Kidney (tissue), 14 donors: ENCODE data around the gene FMC1. TPM values are rescaled to one million over a fixed set of nuclear protein-coding genes. Genes with fewer than 3 reads are reported as not detected.

Experiments used
- DNase-seq, 5 donors: peaks; one replicate each; pipeline ENCODE4 v3.0.0-alpha.2; 2013 to 2020
- FAIRE-seq: peaks from 2 replicates; lab custom pipeline; 2012; peaks lifted over from hg19 to GRCh38; lab: Jason Lieb, UNC
- H3K27ac ChIP-seq, 2 donors: one replicate each; pipeline ENCODE4 v1.7.0; 2013; ENCODE audit warnings: low read depth in 2 of 2, low read length in 2 of 2, inconsistent platforms in 1 of 2
- H3K27me3 ChIP-seq: one replicate; pipeline ENCODE4 v1.7.1; 2013; ENCODE audit warnings: low read length, inconsistent platforms; ENCODE audit not compliant: control insufficient read depth, insufficient read depth
- H3K36me3 ChIP-seq, 3 donors: one replicate each; pipeline versions ENCODE4 v1.7.0 to v1.7.1; 2013; ENCODE audit warnings: low read length in 3 of 3, control low read depth in 1 of 3, inconsistent platforms in 1 of 3; ENCODE audit not compliant: insufficient read depth in 3 of 3, control insufficient read depth in 2 of 3
- H3K4me1 ChIP-seq, 3 donors: one replicate each; pipeline versions ENCODE4 v1.7.0 to v1.7.1; 2013; ENCODE audit warnings: low read length in 3 of 3, inconsistent platforms in 1 of 3, low read depth in 1 of 3; ENCODE audit not compliant: control insufficient read depth in 2 of 3, insufficient read depth in 2 of 3
- H3K4me3 ChIP-seq, 3 donors: one replicate each; pipeline versions ENCODE4 v1.7.0 to v1.8.1; 2013; ENCODE audit warnings: low read length in 3 of 3, control low read depth in 1 of 3, inconsistent platforms in 1 of 3
- H3K9ac ChIP-seq, 3 donors: one replicate each; pipeline versions ENCODE4 v1.7.0 to v1.7.1; 2013; ENCODE audit warnings: low read length in 3 of 3, control low read depth in 1 of 3, inconsistent platforms in 1 of 3
- H3K9me3 ChIP-seq, 3 donors: one replicate each; pipeline versions ENCODE4 v1.7.0 to v1.7.1; 2013; ENCODE audit warnings: low read length in 3 of 3, control low read depth in 1 of 3, inconsistent platforms in 1 of 3; ENCODE audit not compliant: control insufficient read depth in 2 of 3, insufficient read depth in 1 of 3
- intact Hi-C: fragments of 100-400 bp; cut with DNase I; formaldehyde crosslinking; loops from one replicate; pipeline ENCODE4 v1.11.1; 2022
- polyA plus RNA-seq: library from polyadenylated mRNA; stranded (reverse); fragments of 350-450 nt; fragmentation: Illumina TruSeq; extraction: RNeasy Lipid Tissue Mini Kit (QIAGEN cat#74804); gene quantifications from one replicate; pipeline ENCODE4 v1.2.3, GENCODE V29; 2014; ENCODE audit warnings: low read depth, low replicate concordance; ENCODE audit not compliant: insufficient read depth
- total RNA-seq: library from RNA; stranded (reverse); fragmentation: NEBNext Ultra II Directional; extraction: Animal tissue kit (Norgen Biotek cat#: 25700); gene quantifications from one replicate; pipeline ENCODE4 v1.2.1, GENCODE V29; 2021
- TF ChIP-seq, protein P1 (sequence below): IDR thresholded peaks from 3 replicates; pipeline ENCODE4 v1.5.1; 2012; ENCODE audit warnings: mild to moderate bottlenecking, moderate library complexity, borderline replicate concordance; ENCODE audit not compliant: insufficient read depth; ENCODE audit errors: extremely low read depth
- donor health status: control.
- donor health status: control.
- donor health status: control.
- donor health status: control.
- donor health status: control.
- donor health status: DM: yes; HTN: yes; CAD: no.
- donor health status: Normal renal cell carcinoma (clear cell type).

FMC1 gene
- total and polyA plus RNA-seq, 2 donors from 2014 or later, result 23.0 to 109 TPM

DNA sequence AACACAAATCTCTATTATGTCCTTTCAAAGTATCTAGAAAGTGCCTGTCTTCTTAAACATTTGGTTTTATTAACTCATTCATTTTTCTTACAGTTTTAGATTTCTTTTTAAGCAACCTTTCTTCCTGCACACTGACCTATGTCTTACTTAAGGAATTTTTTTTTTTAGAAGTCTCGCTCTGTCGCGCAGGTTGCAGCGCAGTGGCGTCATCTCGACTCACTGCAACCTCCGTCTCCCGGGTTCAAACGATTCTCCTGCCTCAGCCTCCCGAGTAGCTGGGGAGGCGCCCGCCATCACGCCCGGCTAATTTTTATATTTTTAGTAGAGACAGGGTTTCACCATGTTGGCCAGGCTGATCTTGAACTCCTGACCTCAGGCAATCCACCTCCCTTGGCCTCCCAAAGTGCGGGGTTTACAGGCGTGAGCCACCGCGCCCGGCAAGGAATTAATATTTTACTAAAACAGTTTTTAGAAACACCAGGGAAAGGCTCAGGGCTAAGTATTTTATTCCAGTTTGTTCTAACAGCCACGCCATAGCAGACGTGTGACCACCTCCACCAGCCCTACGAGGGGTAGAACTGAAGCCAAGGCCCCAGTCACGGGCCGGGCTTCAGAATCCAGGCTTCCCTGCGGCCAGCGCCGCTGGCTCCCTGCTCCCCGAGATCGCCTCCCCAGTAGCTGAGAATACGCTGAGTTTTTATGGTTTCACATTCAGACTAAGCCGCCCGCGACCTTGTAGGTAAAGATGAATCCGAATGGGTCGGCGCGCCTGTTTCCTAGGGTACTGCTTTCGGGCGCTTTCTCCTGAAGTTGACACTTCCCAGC is 17.6 kb downstream of the FMC1 start:
- DNase-seq, result peak in 4 of 5 donors; percentile 44 to 69 (median 64)
- TF ChIP-seq, protein P1, sequence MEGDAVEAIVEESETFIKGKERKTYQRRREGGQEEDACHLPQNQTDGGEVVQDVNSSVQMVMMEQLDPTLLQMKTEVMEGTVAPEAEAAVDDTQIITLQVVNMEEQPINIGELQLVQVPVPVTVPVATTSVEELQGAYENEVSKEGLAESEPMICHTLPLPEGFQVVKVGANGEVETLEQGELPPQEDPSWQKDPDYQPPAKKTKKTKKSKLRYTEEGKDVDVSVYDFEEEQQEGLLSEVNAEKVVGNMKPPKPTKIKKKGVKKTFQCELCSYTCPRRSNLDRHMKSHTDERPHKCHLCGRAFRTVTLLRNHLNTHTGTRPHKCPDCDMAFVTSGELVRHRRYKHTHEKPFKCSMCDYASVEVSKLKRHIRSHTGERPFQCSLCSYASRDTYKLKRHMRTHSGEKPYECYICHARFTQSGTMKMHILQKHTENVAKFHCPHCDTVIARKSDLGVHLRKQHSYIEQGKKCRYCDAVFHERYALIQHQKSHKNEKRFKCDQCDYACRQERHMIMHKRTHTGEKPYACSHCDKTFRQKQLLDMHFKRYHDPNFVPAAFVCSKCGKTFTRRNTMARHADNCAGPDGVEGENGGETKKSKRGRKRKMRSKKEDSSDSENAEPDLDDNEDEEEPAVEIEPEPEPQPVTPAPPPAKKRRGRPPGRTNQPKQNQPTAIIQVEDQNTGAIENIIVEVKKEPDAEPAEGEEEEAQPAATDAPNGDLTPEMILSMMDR, result no peak
- Histone ChIP-seq H3K4me1 (peaks cover 2 to 15% (median 9%) of the 10 kb centered on the region in 3 donors), H3K9me3 (no peaks in the 10 kb centered on the region), H3K27ac (peak overlapping the region; percentile 93 to 99), H3K9ac (peak overlapping the region; percentile 92 to 99 (median 99)), H3K27me3 (no peaks in the 10 kb centered on the region), H3K36me3 (peaks cover 0 to 2% (median 0%) of the 10 kb centered on the region in 3 donors), H3K4me3 (peak overlapping the region; percentile 83 to 97 (median 85))
- FAIRE-seq, result no peak
- intact Hi-C loops, result no loop called here

- Histone ChIP-seq H3K9me3 (no peaks in the 10 kb centered on the region), H3K27ac (peak within 1 kb of the TSS; percentile 99 to 100), H3K4me3 (peak within 1 kb of the TSS; percentile 85 to 97 (median 94)), H3K9ac (peak within 1 kb of the TSS; percentile 96 to 99 (median 99)), H3K27me3 (no peaks in the 10 kb centered on the region), H3K36me3 (peaks cover 0 to 2% (median 0%) of the 10 kb centered on the region in 3 donors), H3K4me1 (peaks cover 2 to 15% (median 9%) of the 10 kb centered on the region in 3 donors)
- peak; percentile 99 to 100 (median 100) for DNase-seq
- intact Hi-C loops, result no loop called here
- TF ChIP-seq, protein P1, result no peak
- no peak for FAIRE-seq
These were observed 18.5 kb downstream of the FMC1 start, which contains the start of gene LUC7L2 for GRCh38 chr7:139359366-139360209. TSS of gene LUC7L2 (plus strand) at chr7:139359894. CDS start at chr7:139360262, 368 bp downstream.

GRCh38 chr7:139360210-139360947 is 19.2 kb downstream of the FMC1 start:
- Histone ChIP-seq H3K4me3 (peak overlapping the region; percentile 85 to 97 (median 94)), H3K27ac (peak overlapping the region; percentile 99 to 100), H3K4me1 (peaks cover 2 to 15% (median 11%) of the 10 kb centered on the region in 3 donors), H3K27me3 (no peaks in the 10 kb centered on the region), H3K36me3 (peaks cover 0 to 4% (median 0%) of the 10 kb centered on the region in 3 donors), H3K9me3 (no peaks in the 10 kb centered on the region), H3K9ac (peak overlapping the region; percentile 96 to 99 (median 99))
- peak; percentile 98 to 99 (median 99) for DNase-seq
- no peak for FAIRE-seq
- TF ChIP-seq, protein P1, result no peak
- intact Hi-C loops, result no loop called here
